NCI-H187 treated with DMSO at 0.1 percent for 48 hours (cell line): ENCODE measurements around the gene NFATC3.

Experiments
- DNase-seq: peaks from one replicate; lab custom pipeline; 2025; lab: John Stamatoyannopoulos, UW

The NFATC3 gene

DNA sequence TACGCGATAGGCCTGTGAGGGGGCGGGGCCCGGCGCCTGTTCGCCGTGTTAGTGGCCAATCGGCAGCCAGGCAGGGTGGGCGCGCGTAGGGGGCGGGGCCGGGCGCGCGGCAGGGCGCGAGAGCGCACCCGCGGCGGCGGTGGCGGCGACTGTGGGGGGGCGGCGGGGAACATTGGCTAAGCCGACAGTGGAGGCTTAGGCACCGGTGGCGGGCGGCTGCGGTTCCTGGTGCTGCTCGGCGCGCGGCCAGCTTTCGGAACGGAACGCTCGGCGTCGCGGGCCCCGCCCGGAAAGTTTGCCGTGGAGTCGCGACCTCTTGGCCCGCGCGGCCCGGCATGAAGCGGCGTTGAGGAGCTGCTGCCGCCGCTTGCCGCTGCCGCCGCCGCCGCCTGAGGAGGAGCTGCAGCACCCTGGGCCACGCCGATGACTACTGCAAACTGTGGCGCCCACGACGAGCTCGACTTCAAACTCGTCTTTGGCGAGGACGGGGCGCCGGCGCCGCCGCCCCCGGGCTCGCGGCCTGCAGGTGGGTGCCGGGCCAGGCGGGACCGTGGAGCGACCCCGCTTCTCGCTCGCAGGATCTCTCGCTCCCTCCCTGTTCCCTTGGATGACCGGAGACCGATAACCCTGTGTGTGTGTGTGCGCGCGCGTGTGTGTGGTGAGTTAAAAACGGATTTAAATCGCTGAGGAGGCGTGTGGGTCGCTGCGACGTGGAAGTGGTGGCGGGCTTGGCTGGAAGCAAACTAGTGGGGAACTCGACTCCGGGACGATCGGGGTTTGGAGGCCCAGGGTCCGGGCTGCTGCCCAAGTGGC, at the start of gene NFATC3:
Gene NFATC3 (plus strand): TSS at position 112 of the 813 bp plus-strand sequence. CDS start 312 bp downstream, at position 424.
- no peak for DNase-seq

DNA sequence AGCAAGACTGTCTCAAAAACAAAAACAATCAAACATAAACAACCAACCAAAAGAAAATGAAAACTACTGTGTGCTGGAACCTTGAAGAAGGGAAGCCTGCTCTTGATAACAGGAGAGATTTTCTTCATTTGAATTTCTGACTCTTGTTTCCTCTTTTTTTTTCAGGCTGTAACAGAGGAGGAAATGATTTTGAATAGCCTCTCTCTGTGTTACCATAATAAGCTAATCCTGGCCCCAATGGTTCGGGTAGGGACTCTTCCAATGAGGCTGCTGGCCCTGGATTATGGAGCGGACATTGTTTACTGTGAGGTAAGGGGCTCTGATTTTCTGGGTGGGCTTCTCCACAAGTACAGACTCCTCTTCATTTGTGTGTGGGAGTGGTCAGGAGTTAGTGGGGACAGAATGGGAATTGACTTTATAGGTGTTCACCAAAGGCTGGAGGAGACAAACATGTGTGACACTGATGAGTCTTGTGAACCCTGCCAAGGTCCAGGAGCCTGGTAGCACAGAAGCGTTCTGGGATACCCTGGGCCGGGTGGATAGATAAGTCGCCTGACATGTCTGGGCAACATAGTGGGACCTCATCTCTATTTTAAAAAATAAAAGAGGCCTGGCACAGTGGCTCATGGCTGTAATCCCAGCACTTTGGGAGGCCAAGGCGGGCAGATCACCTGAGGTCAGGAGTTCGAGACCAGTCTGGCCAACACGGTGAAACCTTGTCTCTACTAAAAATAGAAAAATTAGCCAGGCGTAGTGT, 47.2 kb upstream of the NFATC3 start:
- no peak for DNase-seq

DNA sequence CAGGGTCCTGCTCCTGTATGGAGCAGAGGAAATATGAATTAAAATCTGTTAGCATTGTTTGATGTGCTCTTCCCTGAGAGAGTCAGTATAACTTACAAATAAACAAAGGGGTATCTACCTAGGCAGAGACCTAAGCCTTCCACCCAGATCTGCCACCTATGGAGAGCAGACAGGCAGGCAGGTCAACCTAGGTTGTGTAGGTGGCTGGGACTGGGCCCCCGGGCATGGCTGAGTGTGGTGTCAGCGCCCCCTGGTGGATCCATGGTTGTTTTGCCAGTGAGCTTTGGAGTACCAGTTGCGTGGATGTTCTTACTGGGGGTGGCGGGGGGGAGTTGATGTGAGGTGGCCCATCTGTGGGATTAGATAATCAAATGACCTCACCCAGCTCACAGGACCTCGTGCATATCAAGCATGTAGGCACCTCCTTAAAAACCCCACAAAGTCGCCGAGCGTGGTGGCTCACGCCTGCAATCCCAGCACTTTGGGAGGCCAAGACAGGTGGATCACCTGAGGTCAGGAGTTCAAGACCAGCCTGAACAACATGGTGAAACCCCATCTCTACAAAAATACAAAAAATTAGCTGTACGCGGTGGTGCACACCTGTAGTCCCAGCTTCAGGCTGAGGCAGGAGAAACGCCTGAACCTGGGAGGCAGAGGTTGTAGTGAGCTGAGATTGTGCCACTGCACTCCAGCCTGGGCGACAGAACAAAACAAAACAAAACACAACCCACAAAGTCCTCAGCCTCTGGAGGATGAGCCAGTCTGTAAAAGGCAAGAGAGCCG, 44.5 kb upstream of the NFATC3 start:
- peak; percentile 13 for DNase-seq

DNA sequence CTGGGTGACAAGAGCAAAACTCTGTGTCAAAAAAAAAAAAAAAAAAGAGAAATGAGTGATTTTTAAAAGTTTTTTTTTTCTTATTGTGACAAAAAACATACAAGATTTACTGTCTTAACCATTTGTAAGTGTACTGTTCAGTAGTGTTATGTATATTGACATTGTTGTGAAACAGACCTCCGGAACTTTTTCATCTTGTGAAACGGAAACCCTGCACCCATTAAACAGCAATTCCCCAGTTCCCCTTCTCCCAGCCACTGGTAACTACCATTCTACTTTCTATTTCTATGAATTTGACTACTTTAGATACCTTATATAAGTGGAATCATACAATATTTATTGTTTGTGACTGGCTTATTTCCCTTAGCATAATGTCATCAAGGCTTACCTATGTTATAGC, 43.4 kb upstream of the NFATC3 start:
- no peak for DNase-seq

DNA sequence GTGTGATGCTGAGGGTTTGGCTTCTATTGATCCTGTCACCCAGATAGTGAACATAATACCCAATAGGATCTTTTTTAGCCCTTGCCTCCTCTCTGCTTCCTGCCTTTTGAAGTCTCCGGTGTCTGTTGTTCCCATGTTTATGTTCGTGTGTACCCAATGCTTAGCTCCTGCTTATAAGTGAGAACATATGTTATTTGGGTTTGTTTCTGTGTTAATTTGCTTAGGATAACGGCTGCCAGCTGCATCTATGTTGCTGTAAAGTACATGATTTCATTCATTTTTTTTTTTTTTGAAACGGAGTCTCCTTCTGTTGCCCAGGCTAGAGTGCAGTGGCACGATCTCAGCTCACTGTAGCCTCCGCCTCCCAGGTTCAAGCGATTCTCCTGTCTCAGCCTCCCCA, 39.1 kb upstream of the NFATC3 start:
- no peak for DNase-seq

DNA sequence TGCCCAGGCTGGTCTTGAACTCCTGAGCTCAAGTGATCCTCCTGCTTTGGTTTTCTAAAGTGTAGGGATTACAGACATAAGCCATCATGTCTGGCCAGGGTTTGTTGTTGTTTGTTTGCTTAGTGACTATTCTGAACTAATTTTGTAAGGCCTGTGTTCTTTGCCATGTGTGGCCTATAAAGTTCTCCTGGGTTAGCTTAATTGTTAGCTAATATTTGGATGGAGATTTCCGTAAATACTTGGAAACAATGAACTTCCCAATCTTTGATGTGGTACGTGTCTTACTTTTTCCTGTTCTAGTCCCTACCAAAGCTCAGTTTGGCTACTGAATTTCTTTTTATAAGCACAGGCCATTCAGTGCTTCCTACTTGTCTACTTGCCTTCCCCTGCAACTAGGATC, 37.2 kb upstream of the NFATC3 start:
- DNase-seq = no peak

DNA sequence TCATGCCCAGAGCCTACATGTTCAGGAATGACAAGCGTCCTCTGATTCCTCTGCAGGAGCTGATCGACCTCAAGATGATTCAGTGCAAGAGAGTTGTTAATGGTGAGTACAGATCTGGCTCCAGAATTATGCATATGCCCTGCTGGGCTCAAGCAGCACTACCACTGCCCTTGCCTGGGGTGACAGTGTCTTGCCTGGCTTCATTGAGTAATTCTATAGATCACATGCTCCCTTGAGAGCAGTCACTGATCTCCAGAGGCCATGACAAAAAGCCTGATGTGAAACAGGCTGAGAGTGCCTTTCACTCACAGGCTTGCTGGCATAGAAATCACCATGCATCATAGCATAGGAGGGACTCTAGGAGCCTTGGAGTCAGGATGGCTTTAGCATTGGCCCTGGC, 35.7 kb upstream of the NFATC3 start:
- DNase-seq = no peak

DNA sequence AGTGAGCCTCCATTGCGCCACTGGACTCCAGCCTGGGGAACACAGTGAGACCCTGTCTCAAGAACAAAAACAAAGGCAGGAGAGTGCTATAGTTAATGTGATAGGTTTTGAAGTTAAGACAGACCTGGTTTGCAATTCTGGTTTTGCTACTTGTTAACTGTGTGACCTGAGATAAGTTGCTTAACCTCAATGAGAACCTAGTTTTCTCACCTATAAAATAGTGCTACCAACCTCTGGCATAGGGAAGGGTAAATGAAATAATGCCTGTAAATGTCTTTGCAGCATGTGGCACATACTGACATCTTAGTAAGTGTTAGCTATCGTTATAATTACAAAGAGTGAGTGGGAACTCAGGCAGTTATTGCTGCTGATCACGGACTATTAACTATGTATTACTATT, 29.8 kb upstream of the NFATC3 start:
- no peak for DNase-seq

DNA sequence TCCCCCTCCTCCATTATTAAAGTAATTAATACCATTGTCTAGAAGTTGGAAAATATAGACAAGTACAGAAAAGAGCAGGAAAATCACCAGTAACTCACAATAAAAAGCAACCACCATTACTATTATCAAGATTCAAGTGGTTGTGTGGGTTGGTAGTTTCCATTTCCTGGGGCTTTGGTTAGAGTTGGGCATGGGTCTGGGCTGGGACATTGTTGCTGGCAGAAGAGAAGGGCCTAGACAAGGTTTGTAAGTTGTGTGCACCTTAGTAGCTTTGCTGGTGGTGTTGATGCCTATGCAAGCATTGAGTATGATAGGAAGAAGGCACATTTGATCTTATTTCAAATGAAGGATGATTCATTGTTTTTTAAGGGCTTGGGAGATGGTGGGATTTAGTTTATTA, 25.4 kb upstream of the NFATC3 start:
- DNase-seq = no peak

DNA sequence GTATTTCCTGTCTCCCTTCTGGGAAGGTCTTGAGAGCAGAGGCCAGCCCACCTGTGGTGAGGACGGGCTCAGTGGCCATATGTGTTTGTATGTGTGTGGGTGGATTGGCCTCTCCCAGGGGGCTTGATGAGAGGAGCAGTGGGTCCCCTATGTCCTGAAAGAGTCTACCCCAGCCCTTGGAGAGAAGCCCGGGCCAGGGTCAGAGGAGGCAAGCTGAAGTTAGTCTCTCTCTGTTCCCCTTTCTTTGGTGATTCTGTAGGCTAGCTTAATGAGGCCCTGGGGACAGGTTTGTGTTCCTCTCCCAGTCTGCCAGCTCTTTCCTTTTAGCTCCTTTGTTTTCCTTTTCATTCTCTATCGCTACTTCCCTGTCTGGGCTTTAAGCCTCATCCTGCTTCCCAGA, 23.8 kb upstream of the NFATC3 start:
- DNase-seq = no peak

DNA sequence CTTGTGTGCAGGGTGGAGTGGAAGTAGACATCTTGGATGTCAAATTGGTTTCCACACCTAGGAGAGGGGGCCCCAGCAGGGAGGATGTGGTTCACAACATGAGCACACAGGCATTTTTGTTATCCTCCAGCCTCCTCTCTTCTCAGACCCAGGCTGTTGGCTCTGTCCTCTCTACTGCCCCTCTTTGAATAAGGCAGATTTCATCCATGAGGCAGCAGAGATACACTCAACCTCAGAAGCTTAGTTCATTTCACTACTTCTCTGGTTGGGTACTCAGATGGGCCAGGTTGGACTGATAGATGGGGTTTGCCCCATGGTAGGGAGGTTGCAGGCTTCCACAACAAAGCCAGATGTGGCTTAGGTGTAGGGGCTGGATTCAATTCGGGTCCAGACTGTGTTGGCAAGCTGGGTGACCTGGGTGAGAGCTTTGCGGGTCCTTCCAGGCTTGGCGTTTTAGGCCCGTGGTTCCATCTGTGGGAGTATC, 22.2 kb upstream of the NFATC3 start:
- DNase-seq = no peak

DNA sequence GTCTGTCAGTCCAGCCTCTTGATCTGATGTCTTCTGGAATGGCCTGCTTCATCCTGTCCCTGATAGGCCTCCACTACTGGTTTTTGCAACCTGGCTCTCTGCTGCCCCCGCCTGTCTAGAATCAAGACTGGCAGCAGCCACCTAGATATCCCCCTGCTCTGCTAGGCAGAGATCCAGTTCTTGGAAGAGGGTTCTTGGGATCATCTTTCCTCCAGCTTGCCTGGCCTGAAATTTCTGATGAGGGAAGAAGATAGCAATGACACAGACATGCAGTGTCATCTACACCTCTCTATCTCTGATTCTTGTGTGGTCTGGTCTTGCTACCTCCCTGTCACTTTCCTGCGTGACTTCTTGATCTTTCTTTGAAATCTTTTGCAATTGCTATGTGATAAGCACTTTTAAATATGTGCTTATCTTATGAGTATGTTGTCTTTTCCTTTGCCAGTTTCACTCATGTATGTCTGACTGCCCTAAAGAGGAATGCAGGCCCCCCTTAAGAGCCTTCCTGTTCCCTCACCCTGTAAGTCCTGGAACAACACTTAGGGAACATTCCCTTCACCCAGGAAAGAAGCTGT, 20.3 kb upstream of the NFATC3 start:
- DNase-seq = no peak

DNA sequence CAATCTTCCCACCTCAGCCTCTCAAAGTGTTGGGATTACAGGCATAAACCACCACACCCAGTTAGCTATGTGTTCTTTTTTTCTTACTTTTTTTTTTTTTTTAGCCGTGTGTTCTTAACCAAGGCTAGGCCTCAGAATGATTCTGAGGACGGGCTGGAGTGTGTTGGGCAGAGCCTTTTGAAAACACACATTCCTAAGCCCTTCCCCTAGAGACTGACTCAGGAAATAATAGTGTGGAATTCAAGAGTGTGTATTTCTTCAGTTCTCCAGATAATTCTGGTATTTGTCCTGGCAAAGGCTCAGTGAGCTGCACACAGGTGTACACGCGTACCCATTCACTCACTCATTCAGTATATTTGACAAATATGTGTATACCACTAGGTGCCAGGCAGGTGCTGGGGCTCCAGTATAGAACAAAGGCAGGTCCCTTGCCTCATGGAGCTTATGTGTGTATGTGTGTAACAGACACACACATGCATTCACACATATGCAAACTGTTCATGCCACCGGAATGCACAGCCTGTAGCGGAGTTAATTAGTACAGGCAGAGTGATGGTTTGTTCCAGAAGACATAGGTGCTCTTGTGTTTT, 19.4 kb upstream of the NFATC3 start:
- DNase-seq = no peak

DNA sequence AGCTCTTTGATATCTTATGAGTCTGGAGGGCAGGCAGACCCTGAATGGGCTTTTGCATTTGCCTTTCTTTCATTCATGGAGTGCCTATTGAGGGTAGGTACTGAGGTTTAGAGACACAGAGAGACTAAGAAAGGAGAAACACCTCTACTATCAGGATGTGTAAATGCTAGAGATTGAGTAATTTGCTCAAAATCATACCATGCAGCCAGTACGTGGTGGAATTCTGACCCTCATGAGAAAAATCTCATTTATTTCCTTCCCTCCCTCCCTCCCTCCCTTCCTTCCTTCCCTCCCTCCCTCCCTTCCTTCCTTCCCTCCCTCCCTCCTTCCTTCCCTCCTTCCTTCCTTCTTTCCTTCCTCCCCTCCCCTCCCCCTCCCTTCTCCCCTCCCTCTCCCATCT, 18.4 kb upstream of the NFATC3 start:
- no peak for DNase-seq

DNA sequence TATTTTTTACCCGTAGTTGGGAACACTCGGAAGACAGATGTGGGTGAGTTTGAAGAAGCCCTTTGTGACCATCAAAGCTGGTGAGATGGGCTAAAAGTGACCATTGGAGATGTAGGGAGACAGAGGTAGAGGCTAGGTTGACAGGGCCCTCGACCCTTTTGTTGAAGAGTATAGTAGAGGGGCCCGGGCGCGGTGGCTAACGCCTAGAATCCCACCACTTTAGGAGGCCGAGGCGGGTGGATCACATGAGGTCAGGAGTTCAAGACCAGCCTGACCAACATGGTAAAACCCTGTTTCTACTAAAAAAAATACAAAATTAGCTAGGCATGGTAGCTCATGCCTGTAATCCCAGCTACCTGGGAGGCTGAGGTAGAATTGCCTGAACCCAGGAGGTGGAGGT, 16.2 kb upstream of the NFATC3 start:
- no peak for DNase-seq

DNA sequence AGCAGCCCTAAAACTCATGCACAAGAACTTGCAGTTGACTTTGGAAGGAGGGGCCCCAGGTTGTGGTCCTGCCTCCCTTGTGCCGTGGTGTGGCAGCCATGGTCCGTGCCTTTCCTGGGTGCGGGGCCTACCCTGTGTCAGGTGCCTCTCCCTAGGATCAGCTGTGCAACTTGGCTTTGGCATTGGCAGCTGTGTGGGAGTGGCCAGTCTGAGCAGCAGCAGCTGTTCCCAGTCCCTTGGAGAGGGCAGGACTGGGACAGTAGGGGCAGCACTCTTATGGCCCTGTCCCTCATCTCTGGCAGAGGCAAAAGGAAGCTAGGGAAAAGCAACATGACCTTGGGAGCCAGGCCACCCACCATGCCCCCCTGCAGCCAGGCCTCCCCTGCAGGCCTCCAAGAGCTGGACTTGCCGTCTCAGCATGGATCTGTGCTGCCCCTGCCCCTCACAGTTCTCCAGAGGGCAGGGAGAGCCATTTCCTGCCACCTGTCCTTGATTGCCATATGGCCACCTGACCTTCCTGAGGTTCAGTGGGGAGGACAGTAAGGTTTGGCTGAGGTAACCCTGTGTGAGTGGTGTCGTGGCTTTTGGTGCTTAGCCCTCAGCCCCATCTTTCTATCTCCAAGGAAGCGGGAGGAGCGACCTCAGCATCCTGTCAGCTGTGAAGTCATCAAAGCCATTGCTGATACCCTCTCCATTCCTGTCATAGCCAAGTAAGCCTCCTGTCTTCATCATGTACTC, 15.5 kb upstream of the NFATC3 start:
- DNase-seq = no peak

DNA sequence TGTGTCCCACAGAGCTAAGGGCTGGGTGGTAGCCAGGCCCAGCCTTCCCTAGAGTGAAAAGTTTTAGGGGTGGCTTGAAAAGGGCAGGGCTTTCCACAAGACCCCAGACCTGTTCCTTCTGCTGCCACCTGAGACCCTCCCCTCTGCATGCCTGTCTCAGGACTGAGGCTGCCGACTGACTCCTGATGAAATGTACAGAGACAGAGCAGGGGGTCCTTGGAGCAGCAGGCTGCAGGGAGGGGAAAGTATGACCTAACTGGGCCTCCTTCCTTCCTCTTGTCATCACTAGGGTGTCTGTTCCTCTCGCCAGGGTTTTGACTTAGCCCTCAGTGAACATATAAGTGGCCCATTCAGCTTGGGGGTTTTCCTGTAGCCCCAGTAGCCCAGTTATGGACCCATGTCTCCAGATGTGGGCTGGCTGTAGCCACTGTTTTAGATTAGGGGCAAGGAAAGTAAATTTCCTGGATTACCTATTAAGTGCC, 14.9 kb upstream of the NFATC3 start:
- DNase-seq = no peak

DNA sequence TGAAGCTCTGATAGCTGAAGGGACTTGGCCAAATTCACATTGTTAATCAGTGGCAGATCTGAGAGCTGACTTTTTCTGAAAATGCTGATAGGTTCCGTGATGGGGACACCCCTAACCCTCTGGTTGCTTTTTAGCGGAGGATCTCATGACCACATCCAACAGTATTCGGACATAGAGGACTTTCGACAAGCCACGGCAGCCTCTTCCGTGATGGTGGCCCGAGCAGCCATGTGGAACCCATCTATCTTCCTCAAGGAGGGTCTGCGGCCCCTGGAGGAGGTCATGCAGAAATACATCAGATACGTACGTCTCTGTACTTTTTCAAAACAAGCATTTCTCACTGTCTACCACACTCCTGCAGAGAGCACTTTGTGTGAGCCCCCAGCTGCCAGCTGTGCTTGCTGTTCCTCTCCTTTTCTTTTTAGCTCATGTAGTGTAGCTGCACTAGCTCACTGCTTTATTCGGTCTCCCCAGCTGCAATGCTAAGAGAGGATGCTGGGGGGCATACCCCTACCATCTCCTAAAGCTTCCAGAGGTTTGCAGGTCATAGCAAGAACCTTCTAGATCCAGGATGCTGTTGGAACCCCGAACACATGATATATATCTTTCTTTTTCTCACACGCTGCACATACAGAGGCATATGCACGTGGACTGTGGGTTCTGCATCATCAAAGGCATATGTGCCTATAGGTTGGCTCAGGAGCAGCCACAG, 14.2 kb upstream of the NFATC3 start:
- DNase-seq = no peak

DNA sequence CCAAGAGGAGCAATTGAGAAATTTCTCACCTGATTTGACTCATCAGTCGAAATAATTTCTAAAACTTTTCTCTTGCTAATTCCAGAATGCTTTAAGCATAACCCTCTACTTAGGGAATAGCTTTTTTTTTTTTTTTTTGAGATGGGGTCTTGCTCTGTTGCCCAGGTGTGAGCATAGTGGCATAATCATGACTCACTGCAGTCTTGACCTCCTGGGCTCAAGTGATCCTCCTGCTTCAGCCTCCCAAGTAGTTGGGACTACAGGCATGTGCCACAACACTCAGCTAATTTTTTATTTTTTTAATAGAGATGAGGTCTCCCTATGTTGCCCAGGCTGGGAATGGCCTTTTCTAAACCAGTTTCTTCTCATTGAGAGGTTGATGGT, 13.7 kb upstream of the NFATC3 start:
- no peak for DNase-seq

DNA sequence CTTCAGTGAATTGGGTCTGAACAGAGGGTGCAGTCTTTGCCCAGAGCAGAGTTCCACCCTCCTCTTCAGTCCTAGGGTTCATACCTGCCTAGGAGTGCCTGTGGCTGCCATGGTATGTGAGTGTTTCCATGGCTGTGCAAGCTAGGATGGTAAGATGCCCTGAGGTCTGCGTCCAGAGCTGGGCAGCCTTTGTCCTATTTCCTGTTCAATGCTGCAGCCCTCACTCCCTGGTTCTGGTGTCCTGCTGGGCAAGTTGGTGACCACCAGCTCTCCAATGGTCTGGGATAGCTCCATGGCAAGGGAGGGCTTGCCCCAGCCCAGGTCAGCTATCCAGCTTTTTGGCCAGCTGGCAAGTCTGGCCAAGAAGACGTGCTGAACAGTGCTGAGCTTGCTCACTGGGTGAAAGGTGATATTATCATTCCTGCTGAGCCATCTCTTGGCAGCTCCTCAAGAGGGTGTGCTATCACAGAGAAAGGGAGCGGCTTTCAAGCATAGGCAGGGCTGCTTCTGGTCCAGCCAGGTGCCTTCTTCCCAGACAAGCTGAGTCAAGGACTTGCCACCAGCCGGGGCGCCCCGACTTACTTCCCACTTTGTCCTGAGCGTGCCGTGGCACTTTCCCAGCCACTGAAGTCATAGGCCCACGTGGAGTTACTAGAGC, 13.0 kb upstream of the NFATC3 start:
- no peak for DNase-seq
